Activated CD8-positive, alpha-beta memory T cell treated with anti-CD3 and anti-CD28 coated beads, Interleukin-2, amount 10 ng/mL, durations not matched to agents 7 days and 5 days (primary cell): ENCODE measurements around the gene KCTD6. TPM values are rescaled to one million over a fixed set of nuclear protein-coding genes. Genes with fewer than 3 reads are reported as not detected.
"Not testable (repeated sequence)": the region's sequence is repeated elsewhere in the genome, so short reads cannot be mapped to it uniquely, and the experiment has no call there.

Experiments used
- ATAC-seq: fragments of 150-1000 bp; cut with Tn5 transposase; one replicate; pipeline ENCODE4 v1.10.0; 2021; ENCODE audit warnings: moderate library complexity
- CTCF ChIA-PET: fragments of 350-600 bp; sonication (Branson Sonifier 250); formaldehyde crosslinking; loops from one replicate; lab custom pipeline; 2021; ENCODE audit warnings: antibody characterized with exemption; lab: Charles Lee
- DNase-seq: peaks from one replicate; pipeline ENCODE4 v3.0.0-alpha.2; 2020
- H3K27ac Mint-ChIP-seq: one replicate; pipeline ENCODE4 v1.8.0; 2021; ENCODE audit warnings: mild to moderate bottlenecking, mixed read lengths
- H3K27me3 Mint-ChIP-seq: one replicate; pipeline ENCODE4 v1.8.0; 2021; ENCODE audit warnings: mixed read lengths
- H3K36me3 Mint-ChIP-seq: one replicate; pipeline ENCODE4 v1.8.0; 2021; ENCODE audit warnings: mild to moderate bottlenecking, mixed read lengths
- H3K4me1 Mint-ChIP-seq: one replicate; pipeline ENCODE4 v1.8.0; 2021; ENCODE audit warnings: mixed read lengths
- H3K4me3 Mint-ChIP-seq: one replicate; pipeline ENCODE4 v1.8.0; 2021; ENCODE audit warnings: mild to moderate bottlenecking, moderate library complexity, mixed read lengths
- H3K9me3 Mint-ChIP-seq: one replicate; pipeline ENCODE4 v1.8.0; 2022; ENCODE audit warnings: low read depth, mixed read lengths
- total RNA-seq, 2 experiments: library from RNA; stranded (reverse); gene quantifications; one replicate each; pipeline ENCODE4 v1.2.3, GENCODE V29; 2021

KCTD6 gene
- total RNA-seq, 2 experiments from 2014 or later, result 6.4 to 7.0 TPM

DNA sequence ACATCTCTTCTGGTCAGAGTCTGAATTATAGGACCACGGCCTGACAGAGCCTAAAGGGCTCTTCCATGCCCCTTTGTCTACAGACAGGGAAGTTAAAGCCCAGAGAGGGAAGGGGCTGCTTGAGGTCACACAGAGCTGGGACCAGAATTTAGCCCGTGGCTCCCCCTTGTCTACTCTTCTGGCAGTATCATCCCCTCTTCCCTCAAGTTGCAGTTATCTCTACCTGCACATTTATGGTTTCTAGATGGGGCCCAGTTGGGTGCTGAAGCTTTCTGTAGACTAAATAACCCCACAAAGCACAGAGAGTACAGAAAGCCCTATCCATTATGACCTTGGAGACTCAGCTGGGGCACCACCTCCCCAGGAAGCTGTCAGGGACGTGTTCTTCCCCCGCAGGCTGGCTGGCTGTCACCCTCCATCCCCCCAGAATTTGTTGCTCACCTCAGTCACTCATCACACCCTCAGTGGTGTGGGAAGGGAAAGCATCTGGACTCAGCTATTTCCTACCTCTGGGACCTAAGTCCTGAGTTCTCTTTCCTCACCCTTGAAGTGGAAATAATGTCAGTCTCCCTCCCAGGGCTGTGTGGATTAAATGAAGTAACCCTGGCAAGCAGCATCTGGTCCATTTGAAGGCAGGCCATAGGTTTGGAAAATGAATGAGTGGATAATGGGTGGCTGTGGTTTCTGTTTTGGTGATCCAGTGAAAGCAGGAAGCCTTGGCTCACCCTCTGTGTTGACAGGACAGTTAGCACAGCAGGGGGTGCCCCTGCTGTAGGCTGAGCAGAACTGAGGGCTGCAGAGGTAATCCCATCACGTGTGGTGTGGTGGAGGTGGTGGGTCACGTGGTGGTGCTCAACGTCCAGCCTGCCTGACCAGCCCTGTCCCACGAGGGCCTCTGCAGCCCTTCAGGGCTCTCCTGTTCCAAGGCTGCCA is 28.8 kb downstream of the KCTD6 start:
- H3K27ac Mint-ChIP-seq, result no peak overlapping the region
- peaks cover 2% of the 10 kb centered on the region for H3K4me1 Mint-ChIP-seq
- H3K27me3 Mint-ChIP-seq, result no peaks in the 10 kb centered on the region
- DNase-seq (no peak), ATAC-seq (no peak)
- CTCF ChIA-PET, result no interaction called here
- no peaks in the 10 kb centered on the region for H3K36me3 Mint-ChIP-seq
- no peak overlapping the region for H3K4me3 Mint-ChIP-seq
- no peaks in the 10 kb centered on the region for H3K9me3 Mint-ChIP-seq

DNA sequence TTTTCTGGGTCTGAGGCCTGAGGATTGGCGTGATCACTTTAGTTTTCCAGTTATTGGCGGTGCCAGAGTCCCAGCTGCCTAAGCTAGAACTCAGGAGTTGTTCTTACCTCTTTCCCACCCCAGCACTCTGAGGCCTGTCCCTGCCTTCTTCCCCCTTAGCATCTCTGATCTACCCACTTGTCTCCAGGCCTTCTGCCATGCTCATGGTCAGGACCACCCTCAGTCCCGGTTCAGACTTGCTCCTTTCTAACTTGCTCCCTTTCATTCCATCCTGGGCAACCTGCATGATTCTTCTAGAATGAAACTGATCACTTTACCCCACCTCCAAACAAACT is 29.4 kb downstream of the KCTD6 start:
- H3K36me3 Mint-ChIP-seq, result no peaks in the 10 kb centered on the region
- H3K27ac Mint-ChIP-seq, result no peak overlapping the region
- H3K4me3 Mint-ChIP-seq, result no peak overlapping the region
- peaks cover 2% of the 10 kb centered on the region for H3K4me1 Mint-ChIP-seq
- no peak for ATAC-seq
- CTCF ChIA-PET, result no interaction called here
- no peak for DNase-seq
- H3K27me3 Mint-ChIP-seq, result no peaks in the 10 kb centered on the region
- H3K9me3 Mint-ChIP-seq, result no peaks in the 10 kb centered on the region

DNA sequence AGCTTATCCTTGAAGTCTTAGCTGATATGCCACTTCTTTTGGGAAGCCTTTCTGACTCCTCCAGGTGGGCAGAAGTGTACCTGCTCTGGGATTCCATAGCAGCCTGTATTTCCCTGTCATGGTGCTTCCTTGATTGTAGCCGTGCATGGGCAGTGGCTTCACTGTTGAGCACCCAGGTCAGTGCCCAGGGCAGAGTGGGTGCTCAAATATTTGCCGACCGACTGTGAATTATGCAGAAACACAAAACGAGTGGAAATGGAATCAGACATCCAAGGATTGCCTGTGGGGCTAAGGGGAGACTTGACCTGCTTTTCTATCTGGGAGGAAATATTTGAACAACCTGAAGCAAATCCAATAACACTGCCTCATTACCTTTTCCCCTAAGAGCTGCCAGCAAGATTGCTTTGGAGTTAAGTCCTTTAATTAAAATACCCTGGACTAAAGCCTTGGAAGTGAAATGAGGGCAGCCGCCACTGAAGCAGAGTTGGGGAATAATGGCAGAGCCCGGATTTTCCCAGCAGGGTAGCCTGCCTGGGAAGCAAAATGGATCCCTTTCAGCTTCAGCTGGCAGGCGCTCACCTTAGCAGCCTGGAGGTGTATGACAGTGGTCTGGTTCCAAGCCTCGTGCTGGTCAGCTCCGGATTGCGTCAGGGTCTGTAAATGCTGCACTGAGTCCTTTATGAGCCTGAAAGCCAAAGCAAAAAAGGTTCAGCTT is 30.2 kb downstream of the KCTD6 start:
- no peak for DNase-seq
- Mint-ChIP-seq H3K27ac (no peak overlapping the region), H3K4me1 (peaks cover 2% of the 10 kb centered on the region), H3K9me3 (no peaks in the 10 kb centered on the region), H3K4me3 (no peak overlapping the region), H3K27me3 (no peaks in the 10 kb centered on the region), H3K36me3 (no peaks in the 10 kb centered on the region)
- no peak for ATAC-seq
- CTCF ChIA-PET, result no interaction called here

DNA sequence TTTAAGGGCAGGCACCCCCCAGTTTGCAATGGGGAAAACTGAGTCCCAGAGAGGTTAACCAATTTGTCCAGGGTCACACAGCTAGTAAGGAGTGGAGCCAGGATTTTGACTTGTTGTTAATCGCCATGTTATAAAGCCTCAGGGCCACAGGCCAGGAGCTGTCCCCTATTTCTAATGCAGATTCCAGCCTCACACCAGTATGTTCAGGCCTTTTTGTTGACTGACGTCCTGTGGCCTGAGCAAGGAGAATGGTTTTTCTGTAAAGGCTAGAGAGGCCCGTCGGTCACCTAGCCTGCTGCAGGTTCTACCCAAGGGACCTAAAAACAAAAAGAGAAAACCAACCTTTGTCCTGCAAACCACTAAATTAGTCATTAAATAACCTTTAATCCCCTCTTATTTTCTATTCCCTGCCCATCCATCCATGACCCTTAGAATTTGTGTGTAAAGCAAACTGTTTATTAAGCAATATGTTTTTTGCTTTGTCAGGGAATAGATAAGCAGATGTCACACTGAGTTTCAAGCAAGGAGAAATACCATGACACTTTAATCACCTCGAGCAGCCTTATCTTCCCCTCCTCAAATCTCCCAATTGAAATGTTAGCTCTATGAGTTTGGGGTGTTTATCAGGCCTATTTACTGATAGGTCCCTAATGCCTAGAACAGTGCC is 31.0 kb downstream of the KCTD6 start:
- H3K36me3 Mint-ChIP-seq, result no peaks in the 10 kb centered on the region
- ATAC-seq, result no peak
- no peak overlapping the region for H3K4me3 Mint-ChIP-seq
- no peak overlapping the region for H3K27ac Mint-ChIP-seq
- CTCF ChIA-PET, result no interaction called here
- peaks cover 2% of the 10 kb centered on the region for H3K4me1 Mint-ChIP-seq
- no peaks in the 10 kb centered on the region for H3K27me3 Mint-ChIP-seq
- no peak for DNase-seq
- H3K9me3 Mint-ChIP-seq, result no peaks in the 10 kb centered on the region

DNA sequence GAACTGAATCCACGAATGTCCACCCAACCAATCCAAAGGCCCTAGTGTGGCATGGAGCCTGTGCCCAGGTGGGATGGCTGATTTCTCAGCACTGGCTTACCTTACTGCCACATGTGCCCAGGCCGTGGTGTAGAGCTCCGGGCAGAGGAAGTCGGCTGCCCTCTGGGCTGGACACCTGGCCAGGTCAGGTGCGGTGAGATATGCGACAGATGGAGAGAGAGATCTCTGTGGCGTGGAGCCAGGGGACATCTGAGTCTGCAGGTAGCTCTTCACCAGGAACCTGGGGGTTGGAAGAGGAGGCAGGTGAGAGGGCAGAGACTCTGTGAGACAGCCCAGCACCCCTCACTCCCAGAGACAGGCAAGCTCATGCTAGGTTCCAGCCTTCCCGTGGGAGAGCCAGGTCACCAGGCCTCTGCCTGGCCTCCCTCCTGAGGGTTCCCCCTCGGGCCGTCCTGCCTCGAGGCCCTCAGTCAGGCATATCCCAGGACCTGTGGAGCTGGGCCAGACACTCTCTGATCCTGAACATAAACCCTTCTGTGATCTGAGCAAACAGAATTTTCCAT is 32.5 kb downstream of the KCTD6 start:
- H3K27ac Mint-ChIP-seq, result no peak overlapping the region
- CTCF ChIA-PET, result interaction anchor here (0.8 to 1.4 kb wide), 3 partner anchors 9 to 218 kb away, joined by 3 to 4 read pairs (median 3); partner anchors contain the start of gene HTD2
- H3K9me3 Mint-ChIP-seq, result no peaks in the 10 kb centered on the region
- H3K4me3 Mint-ChIP-seq, result no peak overlapping the region
- no peak for DNase-seq
- no peaks in the 10 kb centered on the region for H3K27me3 Mint-ChIP-seq
- H3K36me3 Mint-ChIP-seq, result no peaks in the 10 kb centered on the region
- peaks cover 2% of the 10 kb centered on the region for H3K4me1 Mint-ChIP-seq
- no peak for ATAC-seq

DNA sequence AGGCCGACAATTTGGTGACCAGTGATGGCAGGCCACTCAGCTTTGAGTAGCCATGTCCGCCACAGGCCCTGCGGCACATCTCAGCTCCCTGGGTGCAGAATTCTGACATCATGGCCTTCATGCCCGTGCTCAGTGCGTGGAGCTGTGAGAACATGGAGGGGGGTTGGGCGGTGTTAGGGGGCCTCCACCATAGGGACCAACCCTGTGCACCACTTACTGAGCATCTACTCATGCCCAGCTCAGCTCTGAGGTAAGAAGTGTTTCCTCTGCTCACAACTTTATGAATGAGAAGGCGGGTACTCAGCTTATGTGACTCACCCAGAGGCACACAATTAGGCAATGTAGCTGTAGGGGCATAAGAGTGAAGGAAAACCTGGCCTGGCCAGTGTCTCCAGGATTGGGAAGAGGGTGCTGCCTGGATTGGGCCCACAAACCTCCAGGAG is 34.6 kb downstream of the KCTD6 start:
- H3K4me3 Mint-ChIP-seq, result no peak overlapping the region
- CTCF ChIA-PET, result interaction anchor here (0.8 to 1.0 kb wide), 2 partner anchors 23 to 219 kb away, joined by 3 read pairs; no protein-coding TSS in a partner anchor
- H3K4me1 Mint-ChIP-seq, result no peaks in the 10 kb centered on the region
- no peaks in the 10 kb centered on the region for H3K9me3 Mint-ChIP-seq
- no peak overlapping the region for H3K27ac Mint-ChIP-seq
- H3K36me3 Mint-ChIP-seq, result no peaks in the 10 kb centered on the region
- no peak for ATAC-seq
- DNase-seq, result no peak
- H3K27me3 Mint-ChIP-seq, result no peaks in the 10 kb centered on the region

DNA sequence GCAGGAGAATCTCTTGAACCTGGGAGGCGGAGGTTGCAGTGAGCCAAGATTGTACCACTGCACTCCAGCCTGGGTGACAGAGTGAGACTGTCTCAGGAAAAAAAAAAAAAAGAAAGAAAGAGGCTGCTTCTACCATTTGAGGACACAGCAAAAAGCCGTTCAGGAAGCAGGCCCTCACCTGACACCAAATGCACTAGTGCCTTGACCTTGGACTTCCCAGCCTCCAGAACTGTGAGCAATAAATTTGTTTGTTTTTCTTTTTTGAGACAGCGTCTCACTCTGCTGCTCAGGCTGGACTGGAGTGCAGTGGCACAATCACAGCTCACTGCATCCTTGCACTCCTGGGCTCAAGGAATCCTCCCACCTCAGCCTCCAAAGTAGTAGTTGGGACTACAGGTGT is 35.5 kb downstream of the KCTD6 start:
- CTCF ChIA-PET, result interaction anchor here (1.0 to 3.0 kb wide), 2 partner anchors 220 kb away, joined by 3 to 13 read pairs; partner anchors contain the start of genes HTD2 and RPP14
- H3K4me3 Mint-ChIP-seq, H3K27me3 Mint-ChIP-seq, DNase-seq, H3K36me3 Mint-ChIP-seq, H3K4me1 Mint-ChIP-seq, H3K27ac Mint-ChIP-seq, H3K9me3 Mint-ChIP-seq, ATAC-seq: not testable (repeated sequence)

DNA sequence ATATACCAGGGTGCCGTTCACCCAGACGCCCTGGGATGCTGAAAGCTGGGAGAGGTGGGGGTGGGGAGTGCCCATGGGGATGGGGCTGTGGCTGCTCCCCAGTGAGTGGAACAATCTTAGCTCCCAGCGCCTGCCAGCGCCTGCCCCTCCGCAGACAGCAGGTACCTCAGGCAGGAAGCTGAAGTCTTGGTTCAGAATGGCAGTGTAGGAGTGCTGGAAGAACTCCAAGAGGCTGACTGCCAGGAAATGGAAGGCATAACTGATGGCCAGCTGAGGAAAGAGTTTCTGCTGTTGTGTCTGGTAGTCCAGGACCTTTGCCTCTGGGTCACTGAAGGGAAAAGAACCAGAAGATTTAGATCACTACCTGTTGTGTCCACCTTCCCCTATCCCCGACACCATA is 36.7 kb downstream of the KCTD6 start:
- no peak for ATAC-seq

DNA sequence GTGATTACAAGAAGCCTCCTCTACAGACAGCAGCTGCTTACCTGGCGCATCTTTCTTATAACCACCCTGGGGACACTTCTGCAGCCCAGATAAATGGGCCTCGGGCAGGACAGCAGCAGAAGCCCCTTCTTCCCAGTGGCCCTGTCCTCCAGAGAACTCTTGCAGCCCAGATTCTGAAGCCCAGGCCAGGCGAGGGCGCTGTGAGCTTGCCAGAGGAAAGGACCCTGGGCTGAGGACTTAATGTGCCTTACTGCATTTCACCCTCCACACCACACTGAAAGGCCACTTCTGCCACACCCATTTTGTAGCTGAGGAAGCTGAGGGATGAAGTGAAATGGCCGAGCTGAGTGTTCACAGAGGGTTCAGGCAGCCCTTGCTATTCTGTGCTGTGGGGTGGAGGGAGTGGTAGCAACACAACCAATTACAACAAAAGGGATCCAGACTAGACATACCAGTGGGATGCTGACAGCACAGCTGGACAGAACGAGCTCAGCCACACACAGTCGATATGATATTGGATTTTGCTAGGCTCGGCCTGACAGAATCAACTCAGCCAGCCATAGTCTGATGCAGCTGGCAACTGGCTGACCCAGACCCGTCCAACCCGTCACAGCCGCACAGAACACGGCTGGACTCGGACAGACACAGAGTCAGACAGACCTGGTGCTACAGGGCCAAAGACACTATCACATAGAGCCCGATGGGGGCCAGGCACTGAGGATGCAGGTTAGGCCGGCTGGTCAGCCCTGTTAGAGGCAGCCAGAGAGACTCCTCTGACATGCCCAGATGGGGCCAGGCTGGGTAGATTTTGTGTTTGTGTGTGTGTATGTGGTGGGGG is 37.8 kb downstream of the KCTD6 start:
- no peak overlapping the region for H3K4me3 Mint-ChIP-seq
- no peak overlapping the region for H3K27ac Mint-ChIP-seq
- peaks cover 5% of the 10 kb centered on the region for H3K4me1 Mint-ChIP-seq
- DNase-seq (no peak), ATAC-seq (no peak)
- CTCF ChIA-PET, result interaction anchor here (0.9 to 3.0 kb wide), 5 partner anchors 12 to 222 kb away, joined by 3 to 13 read pairs (median 3); partner anchors contain the start of genes HTD2, KCTD6 and RPP14
- peaks cover 2% of the 10 kb centered on the region for H3K27me3 Mint-ChIP-seq
- H3K36me3 Mint-ChIP-seq, result no peaks in the 10 kb centered on the region
- no peaks in the 10 kb centered on the region for H3K9me3 Mint-ChIP-seq

More for the DNA sequence above, 36.7 kb downstream of the KCTD6 start:
- Mint-ChIP-seq H3K27ac (no peak overlapping the region), H3K36me3 (no peaks in the 10 kb centered on the region), H3K9me3 (no peaks in the 10 kb centered on the region), H3K4me1 (peaks cover 5% of the 10 kb centered on the region), H3K27me3 (no peaks in the 10 kb centered on the region), H3K4me3 (no peak overlapping the region)
- CTCF ChIA-PET, result interaction anchor here (0.5 to 3.0 kb wide), 5 partner anchors 32 to 356 kb away, joined by 3 to 13 read pairs (median 3); partner anchors contain the start of genes HTD2 and RPP14
- no peak for DNase-seq

DNA sequence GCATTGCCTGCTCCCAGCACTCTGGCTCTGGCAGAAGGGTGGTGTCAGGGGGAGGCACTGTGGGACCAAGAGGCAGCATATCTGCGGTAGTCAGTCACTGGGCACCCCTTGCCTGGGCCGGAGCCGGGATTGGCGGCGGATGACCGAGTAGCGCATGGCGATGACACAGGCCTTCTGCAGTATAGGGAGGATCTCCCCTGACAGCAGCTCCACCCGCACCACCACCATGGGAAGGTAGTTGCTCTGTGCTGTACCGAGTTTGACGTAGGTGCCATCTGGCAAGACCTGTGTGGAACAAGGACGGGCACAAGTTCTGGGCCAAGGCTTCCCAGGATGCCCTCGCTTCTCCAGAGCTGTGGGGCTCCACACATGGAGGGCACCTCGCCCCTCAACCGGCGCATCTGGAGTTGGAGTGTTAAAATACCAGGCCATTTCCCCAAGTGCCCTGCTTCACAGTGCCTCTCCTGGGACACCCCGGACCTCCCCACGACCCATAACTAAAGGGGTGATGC is 38.5 kb downstream of the KCTD6 start:
- Mint-ChIP-seq H3K27ac (no peak overlapping the region), H3K36me3 (no peaks in the 10 kb centered on the region), H3K27me3 (peaks cover 2% of the 10 kb centered on the region), H3K9me3 (no peaks in the 10 kb centered on the region), H3K4me3 (no peak overlapping the region), H3K4me1 (peaks cover 5% of the 10 kb centered on the region)
- CTCF ChIA-PET, result interaction anchor here (0.9 to 3.1 kb wide), 7 partner anchors 12 to 223 kb away, joined by 3 to 14 read pairs (median 5); partner anchors contain the start of genes HTD2, KCTD6, PDHB and RPP14
- DNase-seq, result no peak
- ATAC-seq, result no peak

DNA sequence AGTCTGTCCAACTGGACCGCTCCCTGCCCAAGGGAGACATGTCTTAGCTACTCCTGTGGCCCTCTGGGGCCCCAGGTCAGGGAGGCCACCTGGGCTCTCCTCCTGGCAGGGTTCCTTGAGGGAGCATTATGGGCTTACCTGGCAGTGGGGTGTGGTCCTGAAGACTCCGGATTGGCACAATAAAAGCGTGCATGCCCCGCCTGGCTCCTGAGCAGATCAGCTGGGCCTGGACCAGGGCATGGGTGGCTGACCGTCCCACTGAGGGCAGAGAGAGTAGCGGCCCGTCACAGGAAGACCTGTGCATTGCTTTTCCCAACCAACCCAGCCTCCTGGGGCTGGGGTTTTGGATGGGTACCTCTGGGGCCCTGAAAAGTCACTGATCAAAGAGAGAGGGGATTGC is 39.7 kb downstream of the KCTD6 start:
- CTCF ChIA-PET, result interaction anchor here (0.9 to 3.1 kb wide), 6 partner anchors 19 to 224 kb away, joined by 3 to 14 read pairs (median 4); partner anchors contain the start of genes HTD2, PDHB and RPP14
- Mint-ChIP-seq H3K4me1 (peaks cover 13% of the 10 kb centered on the region), H3K9me3 (no peaks in the 10 kb centered on the region), H3K27me3 (peaks cover 2% of the 10 kb centered on the region), H3K4me3 (no peak overlapping the region), H3K27ac (no peak overlapping the region), H3K36me3 (no peaks in the 10 kb centered on the region)
- DNase-seq, result no peak
- no peak for ATAC-seq

DNA sequence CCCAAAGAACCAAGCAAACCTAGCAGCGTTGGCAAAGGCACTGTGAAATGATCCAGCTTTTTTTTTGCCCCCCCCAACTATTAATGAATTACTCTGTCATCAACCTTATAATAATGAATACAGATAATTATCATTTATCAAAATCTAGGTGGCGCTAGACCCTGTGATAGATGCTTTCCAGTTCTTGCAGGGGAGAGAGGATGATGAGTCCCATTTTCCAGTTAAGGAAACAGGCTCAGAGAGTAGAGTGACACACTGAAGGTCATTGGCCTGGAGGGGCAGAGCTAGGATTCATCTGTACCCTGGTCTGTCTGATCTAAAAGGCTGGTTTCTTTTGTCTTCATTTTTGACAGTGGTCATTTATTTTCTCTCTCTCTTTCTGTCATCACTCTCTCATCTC is 40.1 kb downstream of the KCTD6 start:
- H3K27me3 Mint-ChIP-seq, result peaks cover 2% of the 10 kb centered on the region
- no peak overlapping the region for H3K27ac Mint-ChIP-seq
- DNase-seq (no peak), ATAC-seq (no peak)
- H3K9me3 Mint-ChIP-seq, result no peaks in the 10 kb centered on the region
- CTCF ChIA-PET, result interaction anchor here (1.3 to 3.1 kb wide), 4 partner anchors 19 to 225 kb away, joined by 3 to 14 read pairs (median 9); partner anchors contain the start of genes HTD2 and RPP14
- H3K4me1 Mint-ChIP-seq, result peaks cover 15% of the 10 kb centered on the region
- no peaks in the 10 kb centered on the region for H3K36me3 Mint-ChIP-seq
- no peak overlapping the region for H3K4me3 Mint-ChIP-seq
